ENCODE results near the gene KLC4.

KLC4 gene

DNA sequence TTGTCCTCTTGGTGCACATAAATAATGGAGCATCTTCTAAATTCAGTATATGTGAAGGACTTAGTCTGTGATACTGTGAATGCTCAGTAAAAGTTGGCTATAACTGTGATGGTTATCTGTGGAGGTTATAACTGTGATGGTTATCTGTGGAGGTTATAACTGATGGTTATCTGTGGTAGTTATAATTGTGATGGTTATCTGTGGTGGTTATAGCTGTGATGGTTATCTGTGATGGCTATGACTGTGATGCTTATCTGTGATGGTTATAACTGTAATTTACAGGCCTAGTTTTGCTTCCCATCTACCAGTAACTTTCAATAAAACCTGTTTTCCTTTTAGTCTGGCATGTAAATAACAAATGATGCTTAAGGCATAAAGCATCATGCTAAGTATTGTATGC, 33.2 kb downstream of the KLC4 start:
- no peak for ATAC-seq
- no peak for TF ChIP-seq BACH2 (CRISPR knock-in tag; IDR thresholded peaks at IDR 0.05; ENCODE audit: borderline replicate concordance)
- TF ChIP-seq GLIS3 (CRISPR knock-in tag; IDR thresholded peaks at IDR 0.05) = no peak
- no peak for TF ChIP-seq TSHZ2 (CRISPR knock-in tag; IDR thresholded peaks at IDR 0.05)
- no peak for TF ChIP-seq ZNF565 (CRISPR knock-in tag; conservative IDR thresholded peaks at IDR 0.05; ENCODE audit: low read depth)
- 0 out of 2 replicates have a peak, but pooled peaks have one; percentile 33 for TF ChIP-seq ZNF70 (CRISPR knock-in tag; IDR thresholded peaks at IDR 0.05)
- no peak for TF ChIP-seq TOX (CRISPR knock-in tag; IDR thresholded peaks at IDR 0.05; ENCODE audit: borderline replicate concordance)

DNA sequence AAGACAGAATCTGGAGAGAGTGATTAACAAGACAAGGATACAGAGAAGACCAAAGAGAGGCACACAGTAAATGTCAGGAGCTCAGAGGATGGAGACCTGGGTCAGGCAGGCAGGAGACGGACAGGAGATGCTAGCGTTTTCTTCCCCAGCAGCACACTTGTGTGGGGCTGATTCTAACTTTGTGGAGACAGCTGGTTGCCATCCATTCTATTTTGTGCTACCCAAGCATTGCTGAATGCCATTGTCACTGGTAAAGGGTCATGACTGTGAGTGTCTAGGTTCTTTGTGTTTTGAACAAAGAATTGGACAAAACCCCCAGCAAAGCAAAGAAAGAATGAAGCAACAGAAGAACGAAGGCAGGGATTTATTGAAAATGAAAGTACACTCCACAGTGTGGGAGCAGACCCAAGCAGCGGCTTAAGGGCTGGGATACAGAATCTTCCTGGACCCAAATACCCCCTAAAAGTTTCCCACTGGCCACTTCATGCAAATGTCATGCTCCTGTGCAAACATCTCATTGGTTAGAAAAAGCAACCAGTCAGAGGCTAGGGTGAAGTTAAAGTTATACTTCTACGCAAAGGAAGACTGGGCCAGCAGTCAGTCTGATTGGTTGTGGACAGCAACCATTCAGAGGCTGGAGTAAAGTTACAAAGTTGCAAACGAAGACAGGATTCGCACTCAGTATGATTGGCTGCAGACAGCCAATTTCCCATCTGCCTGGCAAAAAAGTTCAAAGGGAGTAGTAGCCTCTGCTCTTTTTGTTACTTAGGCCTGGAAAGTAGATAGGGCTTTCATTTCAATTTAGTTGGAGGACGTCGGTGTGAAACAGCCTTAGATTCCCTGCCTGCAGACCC, 34.2 kb downstream of the KLC4 start:
- peak; percentile 7; the same call in 1 of the 3 replicates for ATAC-seq
- TF ChIP-seq, protein P1, sequence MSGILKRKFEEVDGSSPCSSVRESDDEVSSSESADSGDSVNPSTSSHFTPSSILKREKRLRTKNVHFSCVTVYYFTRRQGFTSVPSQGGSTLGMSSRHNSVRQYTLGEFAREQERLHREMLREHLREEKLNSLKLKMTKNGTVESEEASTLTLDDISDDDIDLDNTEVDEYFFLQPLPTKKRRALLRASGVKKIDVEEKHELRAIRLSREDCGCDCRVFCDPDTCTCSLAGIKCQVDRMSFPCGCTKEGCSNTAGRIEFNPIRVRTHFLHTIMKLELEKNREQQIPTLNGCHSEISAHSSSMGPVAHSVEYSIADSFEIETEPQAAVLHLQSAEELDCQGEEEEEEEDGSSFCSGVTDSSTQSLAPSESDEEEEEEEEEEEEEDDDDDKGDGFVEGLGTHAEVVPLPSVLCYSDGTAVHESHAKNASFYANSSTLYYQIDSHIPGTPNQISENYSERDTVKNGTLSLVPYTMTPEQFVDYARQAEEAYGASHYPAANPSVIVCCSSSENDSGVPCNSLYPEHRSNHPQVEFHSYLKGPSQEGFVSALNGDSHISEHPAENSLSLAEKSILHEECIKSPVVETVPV (CRISPR knock-in tag; IDR thresholded peaks at IDR 0.05) = no peak
- TF ChIP-seq ISL1 (CRISPR knock-in tag; IDR thresholded peaks at IDR 0.05) = no peak

DNA sequence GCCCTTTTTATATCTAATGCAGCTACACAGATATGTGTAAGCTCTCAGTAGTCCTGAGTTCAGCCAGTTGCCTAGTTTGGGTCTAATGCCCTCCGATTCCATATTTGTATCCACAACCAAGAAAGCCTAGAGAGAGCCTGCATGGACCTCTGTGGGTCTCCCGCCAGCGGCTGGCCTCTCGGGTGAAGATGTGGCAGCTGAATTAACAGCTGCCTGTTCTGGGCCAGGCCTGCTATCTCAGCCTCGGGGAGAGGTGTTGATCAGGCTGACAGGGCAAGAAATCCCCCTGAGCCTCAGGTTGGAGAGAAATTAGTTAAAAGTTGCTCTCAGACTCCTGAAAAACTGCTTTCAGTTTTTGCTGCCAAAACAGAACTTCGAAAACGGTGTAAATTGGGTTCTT, 36.5 kb downstream of the KLC4 start:
- no peak for ATAC-seq
- no peak for TF ChIP-seq SNAI2 (CRISPR knock-in tag; IDR thresholded peaks at IDR 0.05)
- no peak for TF ChIP-seq CSDC2 (CRISPR knock-in tag; IDR thresholded peaks at IDR 0.05)
- TF ChIP-seq ZC3H10 (CRISPR knock-in tag; IDR thresholded peaks at IDR 0.05) = no peak
- TF ChIP-seq ARNTL (CRISPR knock-in tag; IDR thresholded peaks at IDR 0.05; ENCODE audit: borderline replicate concordance, low read depth) = no peak
- TF ChIP-seq RARB (CRISPR knock-in tag; IDR thresholded peaks at IDR 0.05) = no peak
- no peak for TF ChIP-seq ZFP3 (CRISPR knock-in tag; IDR thresholded peaks at IDR 0.05)
- no peak for TF ChIP-seq TCF4 (CRISPR knock-in tag; IDR thresholded peaks at IDR 0.05; ENCODE audit: borderline replicate concordance)
- no peak for TF ChIP-seq GLIS3 (CRISPR knock-in tag; IDR thresholded peaks at IDR 0.05)
- no peak for TF ChIP-seq CREB5 (CRISPR knock-in tag; IDR thresholded peaks at IDR 0.05; ENCODE audit: low read depth)
- TF ChIP-seq ESRRG (CRISPR knock-in tag; IDR thresholded peaks at IDR 0.05) = no peak

DNA sequence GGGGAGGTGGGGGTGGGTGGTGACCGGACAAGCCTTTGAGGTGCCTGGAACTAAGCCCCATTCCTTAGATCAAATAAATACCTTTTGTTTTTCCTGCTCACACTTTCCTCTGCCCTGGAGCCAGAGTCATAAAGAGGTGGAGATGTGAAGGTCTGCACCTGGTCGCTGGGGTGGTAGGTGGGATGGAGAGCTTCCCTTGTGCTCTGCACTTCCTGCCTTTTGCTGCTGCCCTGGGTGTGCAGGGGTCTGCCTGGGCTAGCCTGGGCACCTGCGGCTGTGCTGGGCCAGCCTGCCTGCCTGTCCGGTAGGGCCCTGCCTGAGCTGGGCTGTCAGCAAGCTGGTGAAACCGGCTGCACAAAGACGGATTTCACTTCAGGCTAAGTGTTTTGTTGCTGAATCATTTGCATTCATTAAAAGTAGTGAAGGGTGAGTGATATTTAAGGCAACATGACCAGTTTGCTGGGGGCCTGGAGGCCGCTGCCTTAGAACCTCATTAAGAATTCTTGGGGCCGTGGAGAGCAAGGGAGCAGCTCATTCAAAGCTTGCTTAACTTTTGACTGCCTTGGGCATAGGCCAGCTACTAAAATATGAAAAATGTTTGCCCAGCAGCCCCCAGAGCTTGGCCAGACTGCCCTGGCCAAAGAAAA, 37.1 kb downstream of the KLC4 start:
- TF ChIP-seq CREB5 (CRISPR knock-in tag; IDR thresholded peaks at IDR 0.05; ENCODE audit: low read depth) = no peak
- TF ChIP-seq TOX (CRISPR knock-in tag; IDR thresholded peaks at IDR 0.05; ENCODE audit: borderline replicate concordance) = no peak
- no peak for TF ChIP-seq ZFP3 (CRISPR knock-in tag; IDR thresholded peaks at IDR 0.05)
- no peak for TF ChIP-seq OSR1 (CRISPR knock-in tag; IDR thresholded peaks at IDR 0.05)
- TF ChIP-seq SNAI2 (CRISPR knock-in tag; IDR thresholded peaks at IDR 0.05) = no peak
- TF ChIP-seq, protein P2, sequence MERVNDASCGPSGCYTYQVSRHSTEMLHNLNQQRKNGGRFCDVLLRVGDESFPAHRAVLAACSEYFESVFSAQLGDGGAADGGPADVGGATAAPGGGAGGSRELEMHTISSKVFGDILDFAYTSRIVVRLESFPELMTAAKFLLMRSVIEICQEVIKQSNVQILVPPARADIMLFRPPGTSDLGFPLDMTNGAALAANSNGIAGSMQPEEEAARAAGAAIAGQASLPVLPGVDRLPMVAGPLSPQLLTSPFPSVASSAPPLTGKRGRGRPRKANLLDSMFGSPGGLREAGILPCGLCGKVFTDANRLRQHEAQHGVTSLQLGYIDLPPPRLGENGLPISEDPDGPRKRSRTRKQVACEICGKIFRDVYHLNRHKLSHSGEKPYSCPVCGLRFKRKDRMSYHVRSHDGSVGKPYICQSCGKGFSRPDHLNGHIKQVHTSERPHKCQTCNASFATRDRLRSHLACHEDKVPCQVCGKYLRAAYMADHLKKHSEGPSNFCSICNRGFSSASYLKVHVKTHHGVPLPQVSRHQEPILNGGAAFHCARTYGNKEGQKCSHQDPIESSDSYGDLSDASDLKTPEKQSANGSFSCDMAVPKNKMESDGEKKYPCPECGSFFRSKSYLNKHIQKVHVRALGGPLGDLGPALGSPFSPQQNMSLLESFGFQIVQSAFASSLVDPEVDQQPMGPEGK (CRISPR knock-in tag; IDR thresholded peaks at IDR 0.05; ENCODE audit: borderline replicate concordance) = no peak
- TF ChIP-seq ZNF70 (CRISPR knock-in tag; IDR thresholded peaks at IDR 0.05) = no peak
- TF ChIP-seq BACH2 (CRISPR knock-in tag; IDR thresholded peaks at IDR 0.05; ENCODE audit: borderline replicate concordance) = no peak
- TF ChIP-seq POU6F1 (CRISPR knock-in tag; IDR thresholded peaks at IDR 0.05; ENCODE audit: borderline replicate concordance, low read depth) = no peak
- no peak for TF ChIP-seq RARB (CRISPR knock-in tag; IDR thresholded peaks at IDR 0.05)
- no peak for TF ChIP-seq TCF4 (CRISPR knock-in tag; IDR thresholded peaks at IDR 0.05; ENCODE audit: borderline replicate concordance)
- no peak for TF ChIP-seq CSDC2 (CRISPR knock-in tag; IDR thresholded peaks at IDR 0.05)
- no peak for TF ChIP-seq GLIS3 (CRISPR knock-in tag; IDR thresholded peaks at IDR 0.05)
- no peak for TF ChIP-seq ESRRG (CRISPR knock-in tag; IDR thresholded peaks at IDR 0.05)
- peak; percentile 83 for ATAC-seq
